ENCODE measurements around the gene LAPTM5.
"Not testable (repeated sequence)": the region's sequence is repeated elsewhere in the genome, so short reads cannot be mapped to it uniquely, and the experiment has no call there.

LAPTM5 gene

DNA sequence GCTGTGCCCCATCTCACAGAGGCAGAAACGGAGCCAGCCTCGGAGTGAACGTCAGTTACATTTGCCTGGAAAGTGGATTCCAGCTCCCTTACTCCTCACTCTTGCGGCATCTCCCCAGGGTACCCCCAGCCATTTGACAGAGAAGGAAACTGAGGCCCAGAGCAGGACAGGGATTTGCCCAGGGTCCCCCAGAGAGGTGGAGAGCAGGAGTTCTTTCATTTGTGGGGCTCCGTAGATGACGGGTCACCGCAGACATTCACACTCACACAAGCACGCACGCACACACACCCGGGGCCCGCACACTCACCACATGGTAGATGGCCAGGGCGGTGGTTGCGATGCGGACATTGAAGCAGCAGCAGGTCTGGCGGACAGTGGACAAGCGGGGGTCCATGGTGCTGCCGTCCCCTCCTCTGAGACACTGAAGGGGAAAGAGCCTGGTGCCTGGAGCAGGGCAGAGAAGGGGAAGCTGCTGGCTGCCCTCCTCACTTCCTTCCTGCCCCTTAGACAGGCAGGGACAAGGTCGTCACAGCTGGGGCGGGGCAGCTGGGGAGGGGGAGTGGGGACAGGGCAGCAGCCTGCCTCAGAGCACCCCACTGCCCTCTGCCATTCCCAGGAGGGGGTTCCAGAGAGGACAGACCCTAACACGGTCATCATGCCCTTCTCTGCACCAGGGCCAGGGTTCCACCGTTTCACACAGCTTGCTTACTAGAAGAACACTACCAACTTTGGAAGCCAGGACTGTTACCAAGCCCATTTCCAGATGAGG lies at the start of gene LAPTM5:
Gene LAPTM5 (minus strand): TSS at position 423 of the 769 bp plus-strand sequence. CDS start 29 bp downstream, at position 394.
- no peak for DNase-seq (ENCODE audit: low read depth in 2 of 2)

DNA sequence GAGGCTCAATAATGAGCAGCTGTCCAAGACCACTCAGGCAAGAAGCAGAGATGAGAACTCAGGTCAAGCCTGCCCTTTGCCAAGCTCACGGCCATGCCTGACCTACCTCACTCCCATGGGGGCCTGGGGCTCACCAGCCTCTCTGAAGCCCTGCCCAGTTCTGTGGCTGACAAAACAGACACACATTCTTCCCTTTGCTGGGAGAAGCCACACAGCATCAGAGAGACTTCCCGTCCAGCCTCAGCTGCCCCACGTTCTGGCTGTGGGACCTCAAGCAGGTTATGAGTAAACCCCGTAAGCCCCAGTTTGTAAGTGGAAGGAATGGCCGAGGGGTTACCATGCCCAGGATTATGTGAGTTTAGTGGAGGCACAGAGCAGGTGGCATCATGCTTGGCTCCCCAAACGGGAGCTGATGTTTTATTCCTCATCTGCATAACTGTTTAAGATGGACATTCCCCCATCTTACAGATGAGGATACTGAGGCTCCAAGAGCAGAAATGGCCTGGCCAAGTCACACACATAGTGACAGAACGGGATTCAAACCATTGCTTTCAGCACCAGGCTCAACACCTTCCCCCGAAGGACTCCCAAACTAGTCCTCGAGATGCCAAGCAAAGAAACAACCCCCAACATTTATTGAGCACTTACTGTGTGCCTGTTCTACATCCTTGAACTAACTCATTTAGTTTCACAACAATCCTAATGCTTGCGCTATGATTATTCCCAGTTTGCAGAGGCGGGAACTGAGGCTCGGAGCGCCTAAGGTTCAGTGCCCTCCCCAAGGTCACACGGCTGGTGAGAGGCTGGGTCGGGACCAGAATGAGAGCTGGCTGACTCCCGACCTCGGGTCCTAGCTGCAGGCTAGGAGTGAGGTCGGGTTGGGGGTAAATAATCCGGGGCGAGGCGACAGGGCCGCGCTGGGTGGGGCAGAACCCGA lies 49.1 kb upstream of the LAPTM5 start:
- DNase-seq (ENCODE audit: low read depth in 2 of 2): no peak

- DNase-seq (ENCODE audit: low read depth in 2 of 2): no peak
Observed at GRCh38 chr1:30805304-30806003, 47.9 kb upstream of the LAPTM5 start.

GRCh38 chr1:30804822-30805221 lies 47.2 kb upstream of the LAPTM5 start:
- DNase-seq (ENCODE audit: low read depth in 2 of 2): no peak

DNA sequence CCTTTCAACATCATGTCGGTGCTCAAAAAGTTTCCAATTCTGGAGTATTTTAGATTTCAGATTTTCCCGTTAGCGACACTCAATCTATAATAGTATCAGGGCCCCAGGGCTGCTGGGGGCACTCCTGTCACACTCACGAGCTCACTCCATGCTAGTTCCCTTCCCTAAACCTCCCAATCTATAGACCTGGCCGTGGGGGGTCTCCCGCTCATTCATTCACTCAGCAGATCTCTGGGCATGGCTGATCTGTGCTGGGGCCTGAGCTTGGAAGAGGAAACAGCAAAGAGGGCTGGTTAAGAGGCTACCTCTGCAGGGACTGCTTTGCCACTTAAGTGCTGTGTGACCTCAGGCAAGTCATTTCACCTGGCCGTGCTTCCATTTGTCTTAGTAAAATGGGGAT lies 46.8 kb upstream of the LAPTM5 start:
- DNase-seq (ENCODE audit: low read depth in 2 of 2): no peak

DNA sequence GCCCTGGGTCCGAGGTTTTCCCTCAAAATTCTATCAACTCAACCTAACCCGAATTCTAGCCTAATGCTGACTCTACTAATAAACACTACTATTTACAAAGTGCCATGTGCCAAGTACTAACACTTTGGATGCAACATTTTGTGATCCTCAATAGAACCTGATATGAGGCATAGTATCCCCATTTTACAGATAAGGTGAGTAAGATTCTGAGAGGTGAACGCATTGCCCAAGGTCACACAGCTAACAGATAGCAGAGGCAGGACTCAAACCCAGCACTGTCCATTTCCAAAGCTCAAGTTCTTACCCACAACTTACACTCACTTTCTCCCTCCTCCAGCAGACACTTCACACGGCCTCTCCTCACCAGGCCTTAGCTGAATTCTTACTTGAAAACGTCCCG lies 46.0 kb upstream of the LAPTM5 start:
- no peak for DNase-seq (ENCODE audit: low read depth in 2 of 2)

- peak; percentile 66 to 78 for DNase-seq (ENCODE audit: low read depth in 2 of 2)
Observed at GRCh38 chr1:30801771-30802198, 44.2 kb upstream of the LAPTM5 start.

DNA sequence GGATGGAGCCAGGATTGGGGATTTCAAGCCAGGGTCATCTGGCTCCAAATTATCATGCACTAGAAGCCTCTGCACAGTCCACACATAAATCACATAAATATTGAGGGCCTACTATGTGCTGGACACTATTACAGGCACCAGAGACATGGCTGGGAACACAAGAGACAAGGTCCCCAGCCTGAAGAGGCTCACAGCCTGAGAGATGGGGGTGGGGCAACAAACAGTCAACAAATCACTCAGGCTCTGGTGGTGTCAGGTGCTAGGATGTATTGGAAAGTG lies 41.6 kb upstream of the LAPTM5 start:
- no peak for DNase-seq (ENCODE audit: low read depth in 2 of 2)

- no peak for DNase-seq (ENCODE audit: low read depth in 2 of 2)
Observed at GRCh38 chr1:30798389-30799232, 41.0 kb upstream of the LAPTM5 start.

- DNase-seq (ENCODE audit: low read depth in 2 of 2): no peak
Observed at GRCh38 chr1:30795026-30795425, 37.5 kb upstream of the LAPTM5 start.

DNA sequence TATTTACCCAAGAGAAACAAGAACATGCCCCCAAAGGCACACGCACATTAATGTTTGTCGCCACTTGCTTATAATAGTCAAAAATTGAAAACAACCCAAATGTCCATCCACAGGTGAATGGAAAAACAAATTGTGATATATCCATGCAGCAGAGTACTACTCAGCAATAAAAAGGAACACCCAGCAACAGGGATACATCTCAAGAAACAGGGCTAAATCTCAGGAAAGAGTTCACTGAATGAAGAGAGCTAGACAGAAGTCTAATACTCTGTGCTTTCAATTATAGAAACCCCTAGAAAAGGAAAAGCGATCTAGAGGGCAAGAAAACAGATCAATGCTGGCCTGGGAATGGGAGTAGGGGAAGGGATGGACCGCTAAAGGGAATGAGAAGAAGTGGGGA lies 36.7 kb upstream of the LAPTM5 start:
- no peak for DNase-seq (ENCODE audit: low read depth in 2 of 2)

GRCh38 chr1:30793209-30793608 lies 35.6 kb upstream of the LAPTM5 start:
- DNase-seq (ENCODE audit: low read depth in 2 of 2): no peak

DNA sequence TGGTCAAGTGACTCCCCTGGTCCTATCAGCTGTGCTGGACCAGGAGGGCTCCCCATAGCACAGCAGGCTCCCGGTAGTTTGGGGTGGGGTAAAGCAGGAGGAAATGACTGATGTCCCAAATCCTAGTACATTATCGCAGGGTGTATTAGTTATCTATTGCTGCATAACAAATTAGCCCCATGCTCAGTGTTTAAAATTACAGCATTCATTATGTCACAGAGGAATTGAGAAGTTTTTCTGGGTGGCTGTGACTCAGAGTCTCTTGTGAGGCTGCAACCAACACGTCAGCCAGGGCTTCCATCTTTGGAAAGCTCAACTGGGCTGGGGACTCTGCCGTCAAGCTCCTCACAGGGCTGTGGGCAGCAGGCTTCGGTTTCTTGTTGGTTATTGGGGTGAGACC lies 34.3 kb upstream of the LAPTM5 start:
- no peak for DNase-seq (ENCODE audit: low read depth in 2 of 2)

DNA sequence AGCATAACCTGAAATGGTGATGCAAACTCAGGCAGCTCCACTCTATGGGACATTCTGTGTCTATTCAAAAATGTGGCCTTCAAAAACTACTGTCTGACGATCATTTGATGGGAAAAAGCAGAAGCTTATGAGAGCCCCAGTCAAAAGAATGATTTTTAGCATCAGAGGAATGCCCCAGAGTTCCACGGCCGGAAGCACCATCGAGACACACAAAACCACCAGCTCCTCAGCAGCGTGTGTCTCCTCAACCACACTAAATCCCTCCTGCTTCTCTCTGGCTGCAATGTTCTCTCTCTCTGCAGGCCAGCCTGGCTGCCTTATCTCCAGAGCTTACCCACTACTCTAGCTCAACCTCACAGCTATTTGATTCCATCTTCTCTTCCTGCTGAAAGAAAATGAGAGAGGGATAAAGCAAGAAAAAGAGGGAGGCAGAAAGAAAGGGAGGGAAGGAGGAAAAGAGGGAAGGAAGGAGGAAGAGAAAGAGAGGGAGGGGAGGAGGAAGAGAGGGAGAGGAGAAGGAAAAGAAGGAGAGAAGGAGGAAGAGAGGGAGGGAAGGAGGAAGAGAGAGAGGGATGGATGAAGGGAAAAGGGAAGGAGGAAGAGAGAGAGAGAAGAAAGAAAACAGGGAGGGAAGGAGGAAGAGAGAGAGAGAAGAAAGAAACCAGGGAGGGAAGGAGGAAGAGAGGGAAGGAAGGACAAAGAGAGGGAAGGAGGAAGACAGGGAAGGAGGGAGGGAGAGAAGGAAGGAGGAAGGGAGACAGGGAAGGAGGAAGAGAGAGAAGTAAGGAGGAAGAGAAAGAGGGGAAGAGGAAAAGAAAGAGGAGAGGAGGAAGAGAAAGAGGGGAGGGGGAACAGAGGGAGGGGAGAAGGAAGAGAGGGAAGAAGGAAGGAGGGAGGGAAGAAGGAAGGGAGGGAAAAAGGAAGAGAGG lies 33.5 kb upstream of the LAPTM5 start:
- DNase-seq (ENCODE audit: low read depth in 2 of 2): no peak

- DNase-seq (ENCODE audit: low read depth in 2 of 2): not testable (repeated sequence)
Observed at GRCh38 chr1:30790256-30790525, 32.6 kb upstream of the LAPTM5 start.

- DNase-seq (ENCODE audit: low read depth in 2 of 2): no peak
Observed at GRCh38 chr1:30789388-30790255, 32.0 kb upstream of the LAPTM5 start.

DNA sequence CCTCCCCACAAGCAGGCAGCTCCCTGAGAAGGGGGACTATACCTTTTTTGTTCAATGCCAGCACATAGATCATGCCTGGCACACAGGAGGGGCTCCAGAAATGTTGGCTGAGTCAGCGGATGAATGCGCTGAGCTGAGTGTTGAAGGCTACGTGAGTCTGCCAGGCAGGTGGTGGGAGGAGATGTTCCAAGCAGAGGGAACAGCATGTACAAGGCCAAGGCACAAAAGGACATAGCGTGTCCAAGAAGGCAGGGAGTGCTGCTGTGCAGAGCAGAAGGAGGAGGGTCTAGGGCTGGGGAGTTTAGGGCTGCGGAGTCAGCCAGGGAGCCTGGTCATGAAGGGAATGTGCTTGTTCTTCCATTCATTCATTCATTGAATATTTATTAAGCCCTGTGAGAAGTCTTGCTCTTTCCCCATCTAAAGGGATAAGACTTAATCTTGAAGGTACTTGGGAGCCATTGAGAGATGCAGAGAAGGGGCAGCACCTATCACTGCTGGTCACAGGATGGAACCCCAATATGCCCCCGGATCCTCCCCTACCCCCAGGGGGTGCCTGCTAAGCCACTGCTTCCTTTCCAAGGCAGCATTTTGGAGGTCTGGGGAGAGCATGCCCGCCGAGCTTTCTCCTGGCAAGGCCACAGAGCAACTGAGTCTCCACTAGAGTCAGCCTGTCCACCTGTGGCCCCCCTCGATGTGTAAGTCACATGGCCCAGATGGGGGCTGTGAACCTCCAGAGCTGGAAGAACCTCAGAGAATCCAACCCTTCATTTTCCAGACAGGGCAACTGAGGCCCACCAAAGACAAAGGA lies 31.2 kb upstream of the LAPTM5 start:
- DNase-seq (ENCODE audit: low read depth in 2 of 2): no peak

- no peak for DNase-seq (ENCODE audit: low read depth in 2 of 2)
Observed at GRCh38 chr1:30787856-30788495, 30.4 kb upstream of the LAPTM5 start.

Data from stimulated activated CD4-positive, alpha-beta T cell treated with anti-CD3 and anti-CD28 coated beads, Interleukin-15, amount 100 ng/mL, for 48 hours (primary cell).